ENCODE measurements around the gene TBX6. TPM values are rescaled to one million over a fixed set of nuclear protein-coding genes. Genes with fewer than 3 reads are reported as not detected.
A peak's percentile ranks its signal among the peaks of the same experiment; 100 is the strongest.

Gene TBX6
- total RNA-seq, 2 experiments from 2014 or later: 1.3 TPM

GRCh38 chr16:30063893-30064728 is 27.6 kb downstream of the TBX6 start:
- Mint-ChIP-seq H3K36me3 (ENCODE audit: low read depth) (peaks cover 44% of the 10 kb centered on the region), H3K4me3 (peak overlapping the region; percentile 99), H3K9me3 (ENCODE audit: insufficient read depth) (no peaks in the 10 kb centered on the region), H3K27me3 (ENCODE audit: low read depth) (no peaks in the 10 kb centered on the region), H3K27ac (peak overlapping the region; percentile 98), H3K4me1 (ENCODE audit: low read depth) (peaks cover 33% of the 10 kb centered on the region)
- ATAC-seq: peak; percentile 16
- POLR2A ChIA-PET: interaction anchor here (0.6 to 5.6 kb wide), 5 partner anchors 9 to 405 kb away, joined by 3 to 60 read pairs (median 6); partner anchors contain the start of genes TBX6 and YPEL3
- peak; percentile 79 for DNase-seq
- CTCF ChIA-PET: interaction anchor here (0.8 to 6.7 kb wide), 7 partner anchors 11 to 248 kb away, joined by 3 to 82 read pairs (median 7); partner anchors contain the start of genes PAGR1 and TBX6

GRCh38 chr16:30063278-30063892 is 28.3 kb downstream of the TBX6 start:
- H3K36me3 Mint-ChIP-seq (ENCODE audit: low read depth): peaks cover 40% of the 10 kb centered on the region
- peak overlapping the region; percentile 99 for H3K4me3 Mint-ChIP-seq
- H3K27ac Mint-ChIP-seq: peak overlapping the region; percentile 98
- DNase-seq: no peak
- H3K27me3 Mint-ChIP-seq (ENCODE audit: low read depth): no peaks in the 10 kb centered on the region
- POLR2A ChIA-PET: interaction anchor here (0.6 to 1.6 kb wide), 4 partner anchors 10 to 406 kb away, joined by 3 to 6 read pairs (median 4); a partner anchor contains a TSS
- H3K4me1 Mint-ChIP-seq (ENCODE audit: low read depth): peaks cover 27% of the 10 kb centered on the region
- CTCF ChIA-PET: interaction anchor here (0.8 to 6.7 kb wide), 5 partner anchors 10 to 248 kb away, joined by 3 to 82 read pairs (median 4); partner anchors contain the start of genes PAGR1 and TBX6
- no peaks in the 10 kb centered on the region for H3K9me3 Mint-ChIP-seq (ENCODE audit: insufficient read depth)
- no peak for ATAC-seq

- peaks cover 20% of the 10 kb centered on the region for H3K36me3 Mint-ChIP-seq (ENCODE audit: low read depth)
- no peaks in the 10 kb centered on the region for H3K27me3 Mint-ChIP-seq (ENCODE audit: low read depth)
- ATAC-seq: no peak
- no peak overlapping the region for H3K27ac Mint-ChIP-seq
- ChIA-PET POLR2A (interaction anchor here (0.9 kb wide), 1 partner anchor 8 kb away, joined by 3 read pairs; a partner anchor contains a TSS), CTCF (interaction anchor here (1.0 to 1.3 kb wide), 2 partner anchors 30 to 338 kb away, joined by 3 read pairs; partner anchors contain the start of gene TBX6)
- H3K4me3 Mint-ChIP-seq: no peak overlapping the region
- peaks cover 11% of the 10 kb centered on the region for H3K4me1 Mint-ChIP-seq (ENCODE audit: low read depth)
- H3K9me3 Mint-ChIP-seq (ENCODE audit: insufficient read depth): no peaks in the 10 kb centered on the region
- DNase-seq: no peak
Measured at GRCh38 chr16:30060836-30061554, 30.7 kb downstream of the TBX6 start.

- no peaks in the 10 kb centered on the region for H3K9me3 Mint-ChIP-seq (ENCODE audit: insufficient read depth)
- H3K4me3 Mint-ChIP-seq: no peak overlapping the region
- ChIA-PET POLR2A (no interaction called here), CTCF (no interaction called here)
- peaks cover 15% of the 10 kb centered on the region for H3K4me1 Mint-ChIP-seq (ENCODE audit: low read depth)
- DNase-seq: no peak
- no peaks in the 10 kb centered on the region for H3K27me3 Mint-ChIP-seq (ENCODE audit: low read depth)
- H3K27ac Mint-ChIP-seq: no peak overlapping the region
- ATAC-seq: no peak
- peaks cover 14% of the 10 kb centered on the region for H3K36me3 Mint-ChIP-seq (ENCODE audit: low read depth)
Measured at GRCh38 chr16:30060346-30060745, 31.4 kb downstream of the TBX6 start.

GRCh38 chr16:30054959-30055553 is 36.7 kb downstream of the TBX6 start:
- H3K27me3 Mint-ChIP-seq (ENCODE audit: low read depth): no peaks in the 10 kb centered on the region
- ATAC-seq: peak; percentile 76
- CTCF ChIA-PET: interaction anchor here (0.6 to 6.8 kb wide), 23 partner anchors 11 to 354 kb away, joined by 3 to 82 read pairs (median 5); partner anchors contain the start of genes ALDOA, CORO1A, MVP and PPP4C
- POLR2A ChIA-PET: interaction anchor here (1.2 kb wide), 1 partner anchor 10 kb away, joined by 7 read pairs; the partner anchor contains the start of gene ALDOA
- no peaks in the 10 kb centered on the region for H3K9me3 Mint-ChIP-seq (ENCODE audit: insufficient read depth)
- DNase-seq: peak; percentile 76
- no peak overlapping the region for H3K27ac Mint-ChIP-seq
- H3K4me3 Mint-ChIP-seq: peak overlapping the region; percentile 43
- H3K4me1 Mint-ChIP-seq (ENCODE audit: low read depth): peaks cover 33% of the 10 kb centered on the region
- H3K36me3 Mint-ChIP-seq (ENCODE audit: low read depth): peaks cover 5% of the 10 kb centered on the region

GRCh38 chr16:30054451-30054850 is 37.3 kb downstream of the TBX6 start:
- Mint-ChIP-seq H3K4me1 (ENCODE audit: low read depth) (peaks cover 33% of the 10 kb centered on the region), H3K27ac (no peak overlapping the region), H3K36me3 (ENCODE audit: low read depth) (peaks cover 5% of the 10 kb centered on the region), H3K9me3 (ENCODE audit: insufficient read depth) (no peaks in the 10 kb centered on the region), H3K27me3 (ENCODE audit: low read depth) (no peaks in the 10 kb centered on the region), H3K4me3 (peak overlapping the region; percentile 43)
- CTCF ChIA-PET: interaction anchor here (1.0 to 6.8 kb wide), 14 partner anchors 10 to 354 kb away, joined by 3 to 82 read pairs (median 7); partner anchors contain the start of genes ALDOA, PPP4C, TAOK2 and TBX6
- DNase-seq (no peak), ATAC-seq (no peak)
- POLR2A ChIA-PET: interaction anchor here (2.2 kb wide), 1 partner anchor 11 kb away, joined by 13 read pairs; the partner anchor contains the start of gene ALDOA

GRCh38 chr16:30053376-30054015 is 38.2 kb downstream of the TBX6 start:
- CTCF ChIA-PET: interaction anchor here (0.7 to 6.8 kb wide), 5 partner anchors 10 to 130 kb away, joined by 3 to 82 read pairs (median 10); partner anchors contain the start of genes ALDOA, CORO1A, TBX6 and TLCD3B
- Mint-ChIP-seq H3K9me3 (ENCODE audit: insufficient read depth) (no peaks in the 10 kb centered on the region), H3K4me1 (ENCODE audit: low read depth) (peaks cover 33% of the 10 kb centered on the region), H3K27ac (no peak overlapping the region), H3K27me3 (ENCODE audit: low read depth) (peaks cover 2% of the 10 kb centered on the region), H3K4me3 (peak overlapping the region; percentile 83), H3K36me3 (ENCODE audit: low read depth) (peaks cover 3% of the 10 kb centered on the region)
- no peak for DNase-seq
- POLR2A ChIA-PET: interaction anchor here (0.7 to 2.2 kb wide), 6 partner anchors 8 to 387 kb away, joined by 3 to 13 read pairs (median 3); partner anchors contain the start of gene ALDOA
- ATAC-seq: peak; percentile 34

- H3K27me3 Mint-ChIP-seq (ENCODE audit: low read depth): peaks cover 3% of the 10 kb centered on the region
- H3K36me3 Mint-ChIP-seq (ENCODE audit: low read depth): peaks cover 3% of the 10 kb centered on the region
Measured at GRCh38 chr16:30052671-30053372, 38.9 kb downstream of the TBX6 start.

GRCh38 chr16:30051518-30051917 is 40.2 kb downstream of the TBX6 start:
- H3K4me1 Mint-ChIP-seq (ENCODE audit: low read depth): peaks cover 33% of the 10 kb centered on the region
- H3K4me3 Mint-ChIP-seq: peak overlapping the region; percentile 83
- no peaks in the 10 kb centered on the region for H3K9me3 Mint-ChIP-seq (ENCODE audit: insufficient read depth)
- H3K27ac Mint-ChIP-seq: peak overlapping the region; percentile 77
- H3K27me3 Mint-ChIP-seq (ENCODE audit: low read depth): peaks cover 3% of the 10 kb centered on the region
- POLR2A ChIA-PET: no interaction called here
- peaks cover 3% of the 10 kb centered on the region for H3K36me3 Mint-ChIP-seq (ENCODE audit: low read depth)
- CTCF ChIA-PET: interaction anchor here (0.9 to 6.8 kb wide), 4 partner anchors 15 to 203 kb away, joined by 3 to 82 read pairs (median 29); partner anchors contain the start of genes ALDOA, TBX6 and TLCD3B
- ATAC-seq (no peak), DNase-seq (no peak)

More at GRCh38 chr16:30052671-30053372, 38.9 kb downstream of the TBX6 start:
- POLR2A ChIA-PET: interaction anchor here (0.7 to 2.2 kb wide), 6 partner anchors 9 to 386 kb away, joined by 3 to 13 read pairs (median 3); partner anchors contain the start of gene ALDOA
- CTCF ChIA-PET: interaction anchor here (0.7 to 6.8 kb wide), 5 partner anchors 10 to 131 kb away, joined by 3 to 82 read pairs (median 10); partner anchors contain the start of genes ALDOA, CORO1A, TBX6 and TLCD3B
- DNase-seq: peak; percentile 96
- Mint-ChIP-seq H3K27ac (peak overlapping the region; percentile 89), H3K9me3 (ENCODE audit: insufficient read depth) (no peaks in the 10 kb centered on the region), H3K4me3 (peak overlapping the region; percentile 83), H3K4me1 (ENCODE audit: low read depth) (peaks cover 33% of the 10 kb centered on the region)
- peak; percentile 75 for ATAC-seq

Data from activated CD8-positive, alpha-beta T cell treated with anti-CD3 and anti-CD28 coated beads, Interleukin-2, amount 10 ng/mL, durations not matched to agents 7 days and 5 days (primary cell).